NCI-H345 (cell line): Measurements from ENCODE around the gene SH3BGRL3.
"Not testable (repeated sequence)": the region's sequence is repeated elsewhere in the genome, so short reads cannot be mapped to it uniquely, and the experiment has no call there.

ENCODE experiments used
- DNase-seq: peaks from one replicate; lab custom pipeline; 2025; lab: John Stamatoyannopoulos, UW

The SH3BGRL3 gene

DNA sequence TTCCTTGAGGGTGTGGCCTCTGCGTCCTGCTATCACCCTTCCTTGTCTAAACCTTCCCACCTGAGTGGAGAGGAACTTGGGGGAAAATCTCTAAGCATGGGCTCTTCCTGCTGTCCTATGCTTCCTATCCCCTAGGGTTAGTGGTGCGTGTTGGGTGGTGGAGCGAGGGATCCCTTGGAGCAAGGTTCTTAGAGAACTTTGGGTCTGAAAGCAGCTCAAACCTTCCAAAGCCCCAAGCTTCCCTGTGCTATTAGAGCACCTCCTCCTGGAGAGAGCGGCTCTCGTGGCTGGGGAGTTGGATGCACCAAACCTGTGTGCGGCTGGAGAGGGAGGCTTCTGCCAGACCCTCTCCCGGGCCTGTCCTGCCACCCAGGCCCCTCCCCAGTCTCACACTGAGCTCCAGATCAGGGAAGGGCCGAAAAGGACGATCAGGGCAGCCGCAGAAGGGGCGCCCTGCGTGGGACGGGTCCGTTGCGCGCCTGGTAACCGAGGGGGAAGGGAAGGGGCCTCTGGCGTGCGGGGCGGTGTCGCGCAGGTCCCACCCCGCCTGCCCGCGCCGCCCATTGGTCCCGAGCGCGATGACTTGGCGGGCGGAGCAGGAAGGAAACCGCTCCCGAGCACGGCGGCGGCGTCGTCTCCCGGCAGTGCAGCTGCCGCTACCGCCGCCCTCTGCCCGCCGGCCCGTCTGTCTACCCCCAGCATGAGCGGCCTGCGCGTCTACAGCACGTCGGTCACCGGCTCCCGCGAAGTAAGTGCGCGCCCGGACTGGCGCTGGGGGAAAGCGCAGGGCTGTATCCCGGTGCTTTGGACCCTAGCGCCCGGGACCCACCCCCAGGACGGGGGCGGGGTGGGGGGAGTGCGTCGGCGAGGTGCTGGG lies at the start of gene SH3BGRL3:
Gene SH3BGRL3 (plus strand): TSS at position 631 of the 877 bp plus-strand sequence. CDS start 70 bp downstream, at position 701.
- DNase-seq = peak; percentile 82

DNA sequence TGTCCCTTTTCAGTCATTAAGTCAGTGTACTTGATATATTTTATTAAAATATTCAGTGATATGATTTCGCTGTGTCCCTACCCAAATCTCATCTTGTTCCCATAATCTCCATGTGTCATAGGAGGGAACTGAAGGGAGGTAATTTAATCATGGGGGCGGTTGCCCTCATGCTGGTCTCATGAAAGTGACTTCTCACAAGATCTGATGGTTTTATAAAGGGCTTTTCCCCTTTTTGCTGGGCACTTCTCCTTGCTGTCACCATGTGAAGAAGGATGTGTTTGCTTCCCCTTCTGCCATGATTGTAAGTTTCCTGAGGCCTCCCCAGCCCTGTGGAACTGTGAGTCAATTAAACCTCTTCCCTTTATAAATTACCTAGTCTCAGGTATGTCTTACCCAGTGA lies 49.2 kb upstream of the SH3BGRL3 start:
- DNase-seq = not testable (repeated sequence)

DNA sequence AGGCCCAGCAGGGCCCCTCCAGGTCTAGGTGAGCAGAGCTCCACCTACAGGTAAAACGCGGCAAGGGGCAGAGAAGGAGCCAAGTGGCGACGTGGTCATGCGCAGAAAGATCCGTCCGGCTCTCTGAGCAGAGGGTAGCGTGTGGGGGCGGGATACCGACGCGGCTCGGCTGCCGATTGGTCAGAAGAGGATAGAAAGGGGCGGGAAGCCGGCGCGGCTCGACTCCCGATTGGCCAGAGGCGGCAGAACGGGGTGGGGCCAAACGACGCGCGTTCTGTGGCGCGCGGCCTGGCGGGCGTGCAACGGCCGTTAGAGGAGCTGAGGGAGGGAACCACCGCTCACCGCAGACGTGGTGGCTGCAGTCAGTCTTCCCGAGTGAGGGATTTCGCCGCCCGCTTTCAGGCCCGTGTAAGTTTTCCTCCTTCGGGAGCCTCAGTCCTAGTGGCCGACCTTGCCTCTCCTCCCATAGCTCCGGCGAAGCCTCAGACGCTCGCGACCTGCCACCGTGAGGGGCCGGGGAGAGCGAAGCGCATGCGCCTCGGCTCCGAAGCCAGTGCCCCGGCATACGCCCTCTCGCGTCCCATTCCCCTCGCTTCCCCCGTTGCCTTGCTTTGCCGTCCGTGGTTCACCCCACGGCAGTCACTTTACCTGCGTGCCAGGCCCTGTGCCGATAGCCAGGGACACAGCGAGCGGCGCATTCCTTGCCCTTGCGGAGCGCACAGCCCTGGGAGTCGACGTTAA lies 45.8 kb upstream of the SH3BGRL3 start, which contains the start of gene CEP85:
Gene CEP85 (plus strand): TSS at position 298 of the 741 bp plus-strand sequence. CDS start 5,584 bp downstream, outside the sequence.
- DNase-seq = peak; percentile 99

DNA sequence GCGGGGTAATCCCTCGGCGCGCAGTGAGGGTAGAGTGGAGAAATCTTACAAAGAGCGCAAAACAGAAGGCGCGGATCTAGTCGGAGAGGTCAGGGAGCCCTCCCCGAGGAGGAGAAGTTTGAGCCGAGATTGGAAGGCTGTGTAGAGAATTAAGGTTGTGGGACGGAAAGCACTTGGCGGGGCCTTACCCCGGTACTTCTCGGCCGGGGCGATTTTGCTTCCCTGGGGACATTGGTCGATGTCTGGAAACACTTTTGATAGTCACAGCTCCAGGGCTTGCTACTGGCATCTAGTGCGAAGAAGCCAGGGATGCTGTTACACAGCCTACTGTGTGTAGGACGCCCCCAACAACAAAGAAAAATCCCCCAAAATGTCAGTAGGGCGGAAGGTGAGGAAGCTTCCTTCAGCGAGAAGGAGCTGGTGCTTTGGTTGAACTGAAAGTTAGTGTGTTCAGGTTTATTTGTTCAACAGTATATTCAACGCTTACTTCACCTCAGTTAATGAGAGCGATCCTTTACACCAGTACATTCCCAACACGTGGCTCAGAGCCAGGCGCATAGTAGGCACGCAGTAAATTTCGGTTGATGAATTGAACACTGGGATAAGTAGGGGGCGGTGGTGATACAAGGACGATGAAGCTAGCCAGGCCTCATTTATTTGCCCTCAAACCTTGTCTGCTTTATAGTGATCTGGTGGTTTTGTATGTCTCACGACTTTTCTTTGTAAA lies 45.1 kb upstream of the SH3BGRL3 start:
- DNase-seq = peak; percentile 15

DNA sequence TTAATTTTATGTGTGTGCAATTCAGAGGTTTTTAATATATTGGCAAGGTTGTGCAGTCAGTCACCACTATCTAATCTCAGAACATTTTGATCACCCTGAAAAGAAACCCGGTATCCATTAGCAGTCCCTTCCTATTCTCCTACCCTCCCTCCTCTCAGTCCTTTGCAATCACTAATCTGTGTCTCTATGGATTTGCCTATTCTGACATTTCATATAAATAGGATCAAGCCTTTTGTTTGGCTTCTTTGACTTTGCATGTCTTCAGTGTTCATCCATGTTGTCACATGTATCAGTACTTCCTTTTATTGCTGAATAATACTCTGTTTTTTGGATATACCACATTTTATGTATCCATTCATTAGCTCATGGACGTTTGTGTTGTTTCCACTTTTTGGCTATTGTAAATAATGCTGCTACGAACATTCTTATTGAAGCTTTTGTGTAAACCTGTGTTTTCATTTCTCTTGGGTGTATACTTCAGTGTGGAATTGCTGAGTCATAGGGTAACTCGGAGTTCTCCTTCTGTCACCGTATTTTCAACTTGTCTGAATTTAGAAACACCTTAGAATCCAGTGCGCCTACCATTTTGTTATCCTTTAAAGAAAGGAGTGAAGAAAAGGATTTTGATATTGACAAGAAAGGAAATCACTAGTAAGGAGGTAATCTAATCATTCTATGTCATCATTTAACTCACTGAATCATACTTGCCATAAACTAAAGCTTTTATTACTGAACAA lies 42.5 kb upstream of the SH3BGRL3 start:
- DNase-seq = no peak

DNA sequence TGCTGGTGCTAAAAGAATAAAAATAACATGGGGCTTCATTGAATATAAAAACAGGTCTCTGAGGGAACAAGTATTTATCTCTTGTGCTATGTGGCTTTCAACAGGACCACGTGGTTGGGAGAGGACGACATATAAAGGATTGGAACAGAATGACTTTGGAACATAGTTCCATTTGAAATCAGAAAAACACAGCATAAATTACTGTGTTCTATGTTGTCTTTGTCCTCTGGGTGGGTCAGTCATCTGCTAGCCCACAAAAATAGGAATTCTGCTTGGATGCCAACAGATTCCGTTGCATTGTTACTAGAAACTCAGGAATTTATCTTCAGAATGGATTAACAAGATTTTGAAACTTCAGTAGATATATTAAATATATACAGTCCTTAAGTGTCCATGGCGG lies 40.0 kb upstream of the SH3BGRL3 start:
- DNase-seq = no peak

DNA sequence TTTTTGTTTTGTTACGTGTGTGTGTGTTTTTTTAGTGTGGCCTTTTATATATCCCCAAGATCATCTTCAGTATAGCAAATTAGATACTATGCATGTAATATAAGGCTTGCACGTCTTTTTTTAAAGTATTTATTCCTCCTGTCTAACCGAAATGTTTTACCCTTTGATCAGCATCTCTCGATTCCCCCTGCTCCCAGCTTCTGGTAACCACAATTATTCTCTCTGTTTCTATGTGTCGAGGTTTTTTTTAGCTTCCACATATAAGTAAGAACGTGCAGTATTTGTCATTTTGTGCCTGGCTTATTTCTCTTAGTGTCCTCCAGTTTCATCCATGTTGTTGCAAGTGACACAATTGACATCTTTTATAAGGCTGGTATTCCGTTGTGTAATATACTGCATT lies 27.2 kb upstream of the SH3BGRL3 start:
- DNase-seq = no peak

DNA sequence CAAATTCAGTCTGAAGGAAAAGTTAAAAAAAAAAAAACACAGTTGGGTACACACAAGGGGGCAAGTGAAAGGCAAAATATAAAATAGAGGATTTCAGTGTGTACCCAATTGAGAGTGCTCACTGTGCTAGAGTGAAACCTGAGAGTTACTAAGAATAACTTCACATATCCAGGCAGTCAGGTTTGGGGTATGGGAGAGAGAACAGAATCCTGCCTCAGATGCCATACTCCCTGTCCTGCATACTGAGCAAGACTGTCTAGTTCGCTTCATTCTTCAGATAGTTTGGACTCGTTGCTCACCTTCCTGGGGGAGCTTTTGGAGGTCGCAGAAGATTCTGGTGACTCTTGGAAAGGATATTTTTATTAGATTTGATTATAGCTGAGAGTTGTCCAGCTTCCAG lies 25.5 kb upstream of the SH3BGRL3 start:
- no peak for DNase-seq

DNA sequence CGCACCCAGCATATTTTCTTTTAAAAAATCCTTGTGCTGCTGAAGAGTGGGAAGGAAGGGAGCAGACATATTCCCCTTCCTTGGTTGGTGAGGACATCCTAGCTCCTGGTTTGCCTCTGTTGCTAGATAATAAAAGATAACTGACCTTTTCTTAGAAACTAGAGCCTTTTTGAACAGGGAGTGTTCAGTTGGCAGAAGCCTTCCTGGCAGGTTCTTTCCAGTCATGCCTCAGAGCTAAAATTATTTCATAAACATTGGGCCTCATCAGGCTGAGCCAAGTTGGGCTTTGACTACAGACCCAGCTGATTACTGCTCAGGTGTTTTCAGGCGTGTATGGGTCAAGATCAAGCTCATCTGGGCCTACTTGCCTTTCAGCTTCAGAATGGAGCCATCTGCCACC lies 22.7 kb upstream of the SH3BGRL3 start:
- no peak for DNase-seq

DNA sequence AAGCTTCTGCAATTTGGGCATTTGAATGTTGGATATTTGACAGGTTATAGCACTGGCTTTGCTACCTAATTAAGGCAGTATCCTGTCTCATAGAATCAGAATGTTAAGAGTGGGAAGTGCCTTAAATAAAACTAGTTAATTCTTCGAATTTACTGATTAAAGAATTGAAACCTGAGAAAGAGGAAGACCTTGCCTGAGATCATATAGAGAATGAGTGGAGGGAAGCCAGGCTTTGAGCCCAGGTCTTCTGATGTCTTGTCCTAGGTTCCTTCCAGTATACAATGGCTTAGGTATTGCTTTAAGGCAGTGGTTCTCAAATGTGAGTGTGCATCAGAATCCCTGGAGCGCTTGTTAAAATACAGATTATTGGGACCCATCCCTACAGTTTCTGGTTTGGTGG lies 20.9 kb upstream of the SH3BGRL3 start:
- DNase-seq = no peak

DNA sequence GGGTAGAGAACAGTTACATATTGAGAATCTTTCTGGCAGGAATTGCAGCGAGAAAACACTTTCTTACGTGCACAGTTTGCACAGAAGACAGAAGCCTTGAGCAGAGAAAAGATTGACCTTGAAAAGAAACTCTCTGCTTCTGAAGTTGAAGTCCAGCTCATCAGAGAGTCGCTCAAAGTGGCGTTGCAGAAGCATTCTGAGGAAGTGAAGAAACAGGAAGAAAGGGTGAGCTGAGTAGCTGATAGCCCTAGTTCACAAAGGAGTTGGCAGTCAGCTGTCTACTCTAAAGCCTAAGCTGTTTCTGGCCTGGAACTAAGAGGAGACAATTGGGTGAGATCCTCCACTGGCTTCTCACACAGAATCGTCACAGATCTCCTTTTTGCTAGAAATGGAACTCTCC lies 20.3 kb upstream of the SH3BGRL3 start:
- no peak for DNase-seq

DNA sequence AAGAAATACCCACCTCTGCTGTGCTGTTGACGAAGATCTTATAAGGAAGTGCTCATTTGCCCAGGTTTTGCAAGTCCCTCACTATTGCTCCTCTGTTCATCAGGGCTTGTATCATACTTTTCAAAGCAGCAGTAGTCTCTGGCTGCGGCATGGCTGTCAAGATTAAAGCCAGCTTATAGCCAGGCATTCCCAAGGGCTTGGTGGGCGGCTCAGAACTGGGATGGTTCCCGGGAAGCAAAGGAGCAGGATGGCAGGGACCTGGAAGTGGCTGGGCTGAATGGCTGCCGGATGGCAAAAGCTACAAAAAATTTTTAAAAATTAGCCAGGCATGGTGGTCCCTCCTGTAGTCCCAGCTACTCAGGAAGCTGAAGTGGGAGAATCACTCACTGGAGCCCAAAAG lies 16.7 kb upstream of the SH3BGRL3 start:
- DNase-seq = no peak

DNA sequence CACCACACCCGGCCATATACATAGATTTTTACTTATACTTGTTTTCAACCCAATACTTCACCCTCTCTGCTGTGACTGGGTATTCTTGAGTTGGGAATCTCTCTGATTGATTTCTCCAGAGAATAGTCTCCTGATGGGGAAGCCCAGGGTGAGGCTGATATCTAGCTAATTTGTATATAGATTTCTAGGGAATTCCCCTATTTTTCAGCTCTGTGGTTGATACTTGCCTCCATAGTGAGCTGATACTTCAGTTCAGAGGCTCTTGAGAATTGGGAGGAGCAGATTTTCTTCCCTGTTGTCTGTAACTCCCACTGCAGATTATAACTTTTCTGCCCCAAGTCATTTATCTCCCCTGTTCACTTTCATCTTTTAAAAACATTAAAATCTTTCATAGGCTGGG lies 14.5 kb upstream of the SH3BGRL3 start:
- no peak for DNase-seq

DNA sequence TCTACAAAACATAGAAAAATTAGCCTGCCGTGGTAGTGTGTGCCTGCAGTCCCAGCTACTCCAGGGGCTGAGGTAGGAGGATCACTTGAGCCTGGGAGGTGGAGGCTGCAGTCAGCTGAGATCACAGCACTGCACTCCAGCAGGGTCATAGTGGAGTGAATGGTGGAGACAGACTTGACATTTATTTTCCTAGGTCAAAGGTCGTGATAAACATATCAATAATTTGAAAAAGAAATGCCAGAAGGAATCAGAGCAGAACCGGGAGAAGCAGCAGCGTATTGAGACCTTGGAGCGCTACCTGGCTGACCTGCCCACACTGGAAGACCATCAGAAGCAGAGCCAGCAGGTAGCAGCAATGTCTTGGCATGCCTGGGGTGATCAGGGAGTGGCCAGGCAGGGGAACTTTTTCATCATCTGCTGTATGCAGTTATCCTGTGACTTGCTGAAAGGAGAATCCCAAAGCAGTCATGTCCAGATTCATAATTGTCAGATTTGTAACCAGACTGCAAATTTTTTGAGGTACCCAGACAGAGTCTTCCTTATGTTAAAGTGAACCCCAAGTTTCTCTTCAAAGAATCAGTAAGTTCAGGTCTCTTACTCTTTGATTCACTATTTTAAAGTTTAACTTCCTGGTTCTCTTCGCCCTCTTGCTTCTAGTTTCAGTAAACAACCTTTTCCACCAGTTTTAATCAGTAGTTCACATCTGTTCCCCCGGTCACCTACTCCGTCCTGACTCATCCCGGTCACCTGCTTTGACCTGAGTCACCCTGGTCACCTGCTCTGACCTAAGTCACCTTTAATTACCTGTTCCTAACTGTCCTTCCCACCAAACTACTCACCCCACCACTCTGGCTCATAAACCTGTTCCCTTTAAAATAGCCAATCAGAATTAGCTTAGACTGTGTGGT lies 11.3 kb upstream of the SH3BGRL3 start:
- DNase-seq = no peak

DNA sequence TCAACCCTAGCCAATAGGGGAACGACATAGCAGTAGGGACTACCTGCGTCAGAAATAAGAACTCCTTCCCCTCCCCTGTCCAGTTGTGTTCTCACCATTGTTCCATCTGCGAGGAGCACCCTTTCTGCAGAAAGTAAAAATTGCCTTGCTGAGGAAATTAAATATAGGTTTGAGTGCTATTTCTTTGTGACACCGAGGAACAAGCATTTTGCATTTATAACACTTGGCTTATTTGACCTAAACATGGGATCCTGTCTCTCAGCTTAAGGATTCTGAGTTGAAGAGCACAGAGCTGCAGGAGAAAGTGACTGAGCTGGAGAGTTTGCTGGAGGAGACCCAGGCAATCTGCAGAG lies 10.7 kb upstream of the SH3BGRL3 start:
- no peak for DNase-seq

DNA sequence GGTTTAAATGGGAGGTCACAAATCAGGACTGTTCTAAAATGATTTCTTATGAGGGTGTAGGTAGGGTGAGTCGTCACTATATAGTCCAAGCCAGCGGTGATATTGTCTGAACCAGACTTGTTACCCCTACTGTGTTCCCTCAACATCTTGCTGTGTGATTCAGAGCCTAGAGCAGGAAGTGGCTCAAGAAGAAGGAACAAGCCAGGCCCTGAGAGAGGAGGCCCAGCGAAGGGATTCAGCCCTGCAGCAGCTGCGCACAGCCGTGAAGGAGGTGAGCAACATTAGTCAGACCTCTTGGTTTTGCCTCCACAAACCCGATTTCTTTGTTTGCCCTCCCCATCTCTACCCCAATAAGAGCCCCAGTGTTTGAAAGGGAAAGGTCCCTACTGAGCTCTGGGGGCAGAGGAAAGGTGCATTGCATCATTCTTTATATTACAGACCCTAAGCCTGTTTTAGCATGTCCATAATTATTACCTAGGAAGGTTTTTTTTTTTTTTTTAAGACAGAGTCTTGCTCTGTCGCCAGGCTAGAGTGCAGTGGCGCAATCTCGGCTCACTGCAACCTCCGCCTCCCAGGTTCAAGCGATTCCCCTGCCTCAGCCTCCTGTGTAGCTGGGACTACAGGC lies 5.0 kb upstream of the SH3BGRL3 start:
- DNase-seq = no peak

DNA sequence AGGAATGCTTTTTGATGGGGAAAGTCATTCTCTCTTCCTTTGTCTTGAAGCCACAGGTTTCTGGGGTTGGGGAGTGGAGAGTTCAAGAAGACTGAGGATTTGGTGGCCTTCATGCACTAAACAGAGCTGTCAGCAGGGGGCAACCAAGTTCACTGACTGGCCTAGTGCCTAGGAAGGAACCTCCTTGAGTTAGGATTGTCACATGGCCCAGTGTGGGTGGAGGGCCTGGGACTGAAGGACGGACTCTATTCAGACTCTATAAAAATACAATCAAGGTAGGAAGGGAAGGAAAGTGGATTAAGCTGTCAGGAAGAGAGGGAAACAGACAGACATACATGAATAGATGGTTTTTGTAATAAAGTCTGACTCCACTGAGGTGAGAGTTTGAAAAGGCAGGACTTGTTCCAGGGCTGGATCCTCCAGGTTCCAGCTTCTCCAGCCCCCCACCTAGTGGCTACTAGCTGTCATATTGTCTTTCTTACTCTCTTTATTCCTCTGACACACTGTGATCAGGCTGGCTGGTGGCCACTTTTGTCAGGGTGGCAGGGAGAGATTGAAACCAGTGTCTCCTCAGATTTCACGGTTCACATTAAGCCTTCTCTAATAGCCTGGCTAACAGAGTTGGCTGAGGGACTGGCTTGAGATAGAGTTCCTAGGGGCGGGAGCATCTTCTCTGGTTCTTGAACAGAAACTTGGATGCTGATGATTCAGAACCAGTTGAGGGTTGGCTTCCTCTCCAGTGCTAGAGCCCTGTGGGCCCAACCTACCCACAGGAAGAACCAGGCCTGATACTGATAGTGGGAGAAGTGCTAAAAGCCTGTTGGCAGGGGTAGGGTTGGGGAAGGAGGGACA lies 4.1 kb upstream of the SH3BGRL3 start:
- peak; percentile 41 for DNase-seq

DNA sequence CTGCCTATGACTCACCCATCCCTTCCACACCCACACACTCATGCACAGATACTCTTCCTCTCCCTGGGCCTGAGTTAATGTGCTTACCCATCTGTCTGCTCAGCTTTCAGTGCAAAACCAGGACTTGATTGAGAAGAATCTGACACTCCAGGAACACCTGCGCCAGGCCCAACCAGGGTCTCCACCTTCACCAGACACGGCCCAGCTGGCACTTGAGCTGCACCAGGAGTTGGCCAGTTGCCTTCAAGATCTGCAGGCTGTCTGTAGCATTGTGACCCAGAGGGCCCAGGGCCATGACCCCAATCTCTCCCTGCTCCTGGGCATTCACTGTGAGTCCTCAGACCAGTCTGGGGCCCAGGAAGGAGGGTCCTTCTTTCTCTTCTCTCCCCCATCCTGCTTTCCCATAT lies 3.5 kb upstream of the SH3BGRL3 start:
- DNase-seq = no peak

DNA sequence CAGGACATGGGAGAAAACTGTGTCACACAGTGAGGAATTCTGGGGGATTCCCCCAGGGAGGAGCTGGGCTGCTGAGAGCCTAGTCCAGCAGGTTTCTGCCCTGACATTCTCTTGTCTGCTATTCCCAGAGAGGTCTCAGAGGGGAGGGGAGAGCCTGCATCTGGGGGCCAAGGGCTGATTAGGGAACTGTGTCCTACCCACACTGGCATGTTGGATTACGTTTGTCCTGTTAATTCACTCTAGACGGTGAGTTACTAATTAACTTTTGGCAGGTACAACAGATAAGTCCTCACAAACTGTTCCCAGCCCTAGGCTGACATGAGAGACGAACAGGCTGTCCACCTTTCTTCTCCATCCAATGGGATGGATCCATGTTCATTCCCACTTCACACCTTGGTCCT lies 2.6 kb upstream of the SH3BGRL3 start:
- no peak for DNase-seq
